HEK293 (cell line): Measurements from ENCODE around the gene SLC22A12.

Experiments
- CTCF ChIA-PET: fragments of 350-600 bp; formaldehyde crosslinking; extraction: SDS; loops from one replicate; lab custom pipeline; 2021; ENCODE audit warnings: antibody characterized with exemption; lab: Yijun Ruan, JAX
- POLR2A ChIA-PET: fragments of 300-600 bp; formaldehyde crosslinking; extraction: SDS; loops from one replicate; lab custom pipeline; 2020; ENCODE audit warnings: antibody characterized with exemption, inconsistent platforms; lab: Yijun Ruan, JAX
- H3K27ac ChIP-seq: fragments of 200-500 bp; sonication (Bioruptor generic); 2 replicates; pipeline ENCODE4 v1.5.1; 2014; ENCODE audit warnings: low read depth, low read length, control low read depth, inconsistent platforms; ENCODE audit errors: extremely low read depth
- H3K36me3 ChIP-seq, 2 experiments: fragments of 200-500 bp in 1 of 2; sonication (Bioruptor generic) in 1 of 2; 1 replicate in 1 of 2; 2 replicates in 1 of 2; pipeline ENCODE4 v1.5.1; 2014 to 2017; ENCODE audit warnings: inconsistent platforms in 2 of 2, low read length in 2 of 2; ENCODE audit not compliant: control insufficient read depth in 2 of 2, insufficient read depth in 1 of 2
- H3K4me1 ChIP-seq: fragments of 200-500 bp; sonication (Bioruptor generic); 2 replicates; pipeline ENCODE4 v1.5.1; 2014; ENCODE audit warnings: mild to moderate bottlenecking, low read length, inconsistent platforms; ENCODE audit not compliant: control insufficient read depth, insufficient read depth
- H3K4me3 ChIP-seq: 2 replicates; pipeline ENCODE4 v1.5.1; 2011; ENCODE audit warnings: low read depth, mild to moderate bottlenecking, control low read depth, low read length, moderate library complexity
- H3K9me3 ChIP-seq: fragments of 200-500 bp; sonication (Bioruptor generic); 2 replicates; pipeline ENCODE4 v1.5.1; 2014; ENCODE audit warnings: low read depth, low read length, inconsistent platforms; ENCODE audit not compliant: control insufficient read depth, insufficient read depth
- GLIS1 ChIP-seq: fragments of 450-650 bp; formaldehyde crosslinking; IDR thresholded peaks from 2 replicates; pipeline ENCODE4 v1.5.1; 2016; ENCODE audit warnings: missing biosample characterization, missing genetic modification characterization
- HOXA7 ChIP-seq: sonication (generic); formaldehyde crosslinking; IDR thresholded peaks from 2 replicates; pipeline ENCODE4 v1.8.1; 2022; ENCODE audit warnings: missing genetic modification reagents, borderline replicate concordance
- HOXC10 ChIP-seq: sonication (generic); formaldehyde crosslinking; IDR thresholded peaks from 2 replicates; pipeline ENCODE4 v1.8.1; 2023; ENCODE audit warnings: mild to moderate bottlenecking, missing genetic modification reagents
- KLF8 ChIP-seq: fragments of 450-650 bp; formaldehyde crosslinking; IDR thresholded peaks from 2 replicates; pipeline ENCODE4 v1.5.1; 2016; ENCODE audit warnings: missing biosample characterization, missing genetic modification characterization
- MYNN ChIP-seq: fragments of 450-650 bp; formaldehyde crosslinking; IDR thresholded peaks from 2 replicates; pipeline ENCODE4 v1.5.1; 2016; ENCODE audit warnings: missing biosample characterization, missing genetic modification characterization, borderline replicate concordance
- REPIN1 ChIP-seq: fragments of 450-650 bp; formaldehyde crosslinking; IDR thresholded peaks from 2 replicates; pipeline ENCODE4 v1.5.1; 2017; ENCODE audit warnings: missing biosample characterization, missing genetic modification characterization, low read depth
- SP7 ChIP-seq: fragments of 450-650 bp; formaldehyde crosslinking; IDR thresholded peaks from 2 replicates; pipeline ENCODE4 v1.5.1; 2016; ENCODE audit warnings: missing biosample characterization, missing genetic modification characterization
- ZBTB1 ChIP-seq: fragments of 450-650 bp; formaldehyde crosslinking; IDR thresholded peaks from 2 replicates; pipeline ENCODE4 v1.5.1; 2016; ENCODE audit warnings: missing biosample characterization, missing genetic modification characterization
- ZBTB11 ChIP-seq: fragments of 450-650 bp; formaldehyde crosslinking; conservative IDR thresholded peaks from 2 replicates; pipeline ENCODE4 v1.5.1; 2016; ENCODE audit warnings: low read depth, missing biosample characterization, missing genetic modification characterization
- ZBTB21 ChIP-seq: fragments of 450-650 bp; formaldehyde crosslinking; IDR thresholded peaks from 2 replicates; pipeline ENCODE4 v1.5.1; 2017; ENCODE audit warnings: missing biosample characterization, missing genetic modification characterization
- ZNF114 ChIP-seq: fragments of 450-650 bp; formaldehyde crosslinking; IDR thresholded peaks from 2 replicates; pipeline ENCODE4 v1.5.0; 2017; ENCODE audit warnings: missing biosample characterization, missing genetic modification characterization
- ZNF138 ChIP-seq: fragments of 450-650 bp; formaldehyde crosslinking; IDR thresholded peaks from 2 replicates; pipeline ENCODE4 v1.5.1; 2016; ENCODE audit warnings: missing biosample characterization, missing genetic modification characterization, borderline replicate concordance
- ZNF146 ChIP-seq: fragments of 450-650 bp; formaldehyde crosslinking; IDR thresholded peaks from 2 replicates; pipeline ENCODE4 v1.5.1; 2016; ENCODE audit warnings: missing biosample characterization, missing genetic modification characterization
- ZNF169 ChIP-seq: fragments of 450-650 bp; formaldehyde crosslinking; IDR thresholded peaks from 2 replicates; pipeline ENCODE4 v1.5.1; 2016; ENCODE audit warnings: missing biosample characterization, missing genetic modification characterization
- ZNF513 ChIP-seq: fragments of 450-650 bp; IDR thresholded peaks from 2 replicates; pipeline ENCODE4 v1.5.1; 2018; ENCODE audit warnings: missing biosample characterization, missing genetic modification characterization
- ZNF544 ChIP-seq: fragments of 450-650 bp; formaldehyde crosslinking; IDR thresholded peaks from 2 replicates; pipeline ENCODE4 v1.5.0; 2017; ENCODE audit warnings: missing biosample characterization, missing genetic modification characterization
- ZNF548 ChIP-seq: fragments of 450-650 bp; formaldehyde crosslinking; IDR thresholded peaks from 2 replicates; pipeline ENCODE4 v1.5.1; 2016; ENCODE audit warnings: missing biosample characterization, missing genetic modification characterization
- ZNF561 ChIP-seq: fragments of 450-650 bp; IDR thresholded peaks from 2 replicates; pipeline ENCODE4 v1.5.1; 2018; ENCODE audit warnings: missing biosample characterization, missing genetic modification characterization, borderline replicate concordance
- ZNF621 ChIP-seq: fragments of 450-650 bp; formaldehyde crosslinking; IDR thresholded peaks from 2 replicates; pipeline ENCODE4 v1.5.1; 2017; ENCODE audit warnings: missing biosample characterization, missing genetic modification characterization
- ZNF707 ChIP-seq: fragments of 450-650 bp; formaldehyde crosslinking; IDR thresholded peaks from 2 replicates; pipeline ENCODE4 v1.5.1; 2016; ENCODE audit warnings: missing biosample characterization, missing genetic modification characterization
- ZNF791 ChIP-seq: fragments of 450-650 bp; formaldehyde crosslinking; IDR thresholded peaks from 2 replicates; pipeline ENCODE4 v1.5.1; 2016; ENCODE audit warnings: missing biosample characterization, missing genetic modification characterization
- ZSCAN18 ChIP-seq: fragments of 450-650 bp; formaldehyde crosslinking; IDR thresholded peaks from 2 replicates; pipeline ENCODE4 v1.5.1; 2016; ENCODE audit warnings: missing biosample characterization, missing genetic modification characterization

The SLC22A12 gene

GRCh38 chr11:64622681-64623080, 31.7 kb downstream of the SLC22A12 start (continued):
- TF ChIP-seq MYNN (tag by site-specific recombination) (no peak), ZNF791 (no peak), ZNF146 (tag by site-specific recombination) (no peak), SP7 (tag by site-specific recombination) (no peak), ZNF513 (tag by site-specific recombination) (no peak), ZBTB21 (no peak), ZNF114 (tag by site-specific recombination) (no peak), ZNF548 (no peak), HOXC10 (CRISPR knock-in tag) (no peak)
- TF ChIP-seq, all 188 proteins: peak for 0

GRCh38 chr11:64624883-64625481, 34.0 kb downstream of the SLC22A12 start:
- Histone ChIP-seq H3K4me1 (no peaks in the 10 kb centered on the region), H3K27ac (no peak overlapping the region), H3K9me3 (no peaks in the 10 kb centered on the region), H3K36me3 (no peaks in the 10 kb centered on the region), H3K4me3 (no peak overlapping the region)
- ChIA-PET POLR2A (no interaction called here), CTCF (no interaction called here)
- TF ChIP-seq ZNF169 (tag by site-specific recombination) (no peak), ZBTB11 (tag by site-specific recombination) (no peak), REPIN1 (tag by site-specific recombination) (no peak), ZNF621 (tag by site-specific recombination) (no peak), GLIS1 (tag by site-specific recombination) (no peak), ZBTB1 (no peak), HOXA7 (CRISPR knock-in tag) (no peak), ZNF544 (tag by site-specific recombination) (no peak), ZNF138 (tag by site-specific recombination) (no peak), KLF8 (tag by site-specific recombination) (no peak), ZNF707 (tag by site-specific recombination) (no peak), ZSCAN18 (no peak), ZNF561 (tag by site-specific recombination) (no peak)
